ENCODE data around the gene ARL14EP.

The ARL14EP gene

GRCh38 chr11:30311189-30311588, 11.7 kb upstream of the ARL14EP start:
- no peaks in the 10 kb centered on the region for H3K27me3 ChIP-seq (ENCODE audit: insufficient read depth, low read length)
- peaks cover 4% of the 10 kb centered on the region; the same call in 1 of the 2 replicates for H3K9me3 ChIP-seq (ENCODE audit: low read length)
- H3K9me2 ChIP-seq (ENCODE audit: low read depth, low read length), result no peaks in the 10 kb centered on the region
- no peaks in the 10 kb centered on the region for H3K4me1 ChIP-seq (ENCODE audit: insufficient read depth, low read length, severe bottlenecking)
- H3F3A ChIP-seq (ENCODE audit: insufficient read depth, low read length), result no peaks in the 10 kb centered on the region
- H3K36me3 ChIP-seq (ENCODE audit: insufficient read depth, low read length), result no peaks in the 10 kb centered on the region; the same call in 1 of the 2 replicates
- no peak overlapping the region for H3K4me2 ChIP-seq (ENCODE audit: low read length)
- no peak overlapping the region for H3K9ac ChIP-seq (ENCODE audit: low read length)
- no peak overlapping the region for H2AFZ ChIP-seq (ENCODE audit: low read length)
- no peak for TF ChIP-seq CTCF (IDR thresholded peaks at IDR 0.05; ENCODE audit: low read length)
- no peak for TF ChIP-seq EZH2 (IDR thresholded peaks at IDR 0.05; ENCODE audit: borderline replicate concordance, low read length)
- no peaks in the 10 kb centered on the region for H3K79me2 ChIP-seq (ENCODE audit: insufficient read depth, low read length)
- H3K4me3 ChIP-seq (ENCODE audit: low read depth, low read length, poor library complexity, severe bottlenecking), result no peak overlapping the region
- no peaks in the 10 kb centered on the region for H4K20me1 ChIP-seq (ENCODE audit: insufficient read depth, low read length)
- H3K27ac ChIP-seq (ENCODE audit: low read depth, low read length, poor library complexity, severe bottlenecking), result no peak overlapping the region

GRCh38 chr11:30312243-30312642, 10.7 kb upstream of the ARL14EP start:
- no peaks in the 10 kb centered on the region for H4K20me1 ChIP-seq (ENCODE audit: insufficient read depth, low read length)
- H3K79me2 ChIP-seq (ENCODE audit: insufficient read depth, low read length), result no peaks in the 10 kb centered on the region
- H3K9ac ChIP-seq (ENCODE audit: low read length), result no peak overlapping the region
- H3K9me3 ChIP-seq (ENCODE audit: low read length), result peaks cover 4% of the 10 kb centered on the region; the same call in 1 of the 2 replicates
- no peaks in the 10 kb centered on the region for H3K27me3 ChIP-seq (ENCODE audit: insufficient read depth, low read length)
- no peaks in the 10 kb centered on the region for H3F3A ChIP-seq (ENCODE audit: insufficient read depth, low read length)
- H3K4me3 ChIP-seq (ENCODE audit: low read depth, low read length, poor library complexity, severe bottlenecking), result no peak overlapping the region
- H3K36me3 ChIP-seq (ENCODE audit: insufficient read depth, low read length), result no peaks in the 10 kb centered on the region; the same call in 1 of the 2 replicates
- H3K4me1 ChIP-seq (ENCODE audit: insufficient read depth, low read length, severe bottlenecking), result no peaks in the 10 kb centered on the region
- H3K9me2 ChIP-seq (ENCODE audit: low read depth, low read length), result no peaks in the 10 kb centered on the region
- H2AFZ ChIP-seq (ENCODE audit: low read length), result no peak overlapping the region
- H3K4me2 ChIP-seq (ENCODE audit: low read length), result no peak overlapping the region
- no peak overlapping the region for H3K27ac ChIP-seq (ENCODE audit: low read depth, low read length, poor library complexity, severe bottlenecking)
- TF ChIP-seq EZH2 (IDR thresholded peaks at IDR 0.05; ENCODE audit: borderline replicate concordance, low read length), result no peak
- TF ChIP-seq CTCF (IDR thresholded peaks at IDR 0.05; ENCODE audit: low read length), result no peak

- Histone ChIP-seq H3F3A (ENCODE audit: insufficient read depth, low read length) (no peaks in the 10 kb centered on the region), H3K27ac (ENCODE audit: low read depth, low read length, poor library complexity, severe bottlenecking) (no peak overlapping the region), H3K9me2 (ENCODE audit: low read depth, low read length) (no peaks in the 10 kb centered on the region), H3K27me3 (ENCODE audit: insufficient read depth, low read length) (no peaks in the 10 kb centered on the region), H2AFZ (ENCODE audit: low read length) (no peak overlapping the region), H3K4me3 (ENCODE audit: low read depth, low read length, poor library complexity, severe bottlenecking) (no peak overlapping the region), H3K9me3 (ENCODE audit: low read length) (peaks cover 4% of the 10 kb centered on the region; the same call in 1 of the 2 replicates), H3K4me2 (ENCODE audit: low read length) (no peak overlapping the region), H3K79me2 (ENCODE audit: insufficient read depth, low read length) (no peaks in the 10 kb centered on the region), H3K9ac (ENCODE audit: low read length) (no peak overlapping the region), H3K36me3 (ENCODE audit: insufficient read depth, low read length) (no peaks in the 10 kb centered on the region; the same call in 1 of the 2 replicates), H4K20me1 (ENCODE audit: insufficient read depth, low read length) (no peaks in the 10 kb centered on the region), H3K4me1 (ENCODE audit: insufficient read depth, low read length, severe bottlenecking) (no peaks in the 10 kb centered on the region)
- TF ChIP-seq EZH2 (IDR thresholded peaks at IDR 0.05; ENCODE audit: borderline replicate concordance, low read length) (no peak), CTCF (IDR thresholded peaks at IDR 0.05; ENCODE audit: low read length) (no peak)
Observed at GRCh38 chr11:30313580-30313979, 9.3 kb upstream of the ARL14EP start.

All from OCI-LY1 (cell line).